SJSA1 (cell line): ENCODE measurements around the gene TNFSF13B. TPM values are rescaled to one million over a fixed set of nuclear protein-coding genes. Genes with fewer than 3 reads are reported as not detected.

Experiments used
- DNase-seq, 2 experiments: peaks; one replicate each; pipeline ENCODE4 v3.0.0-alpha.2; 2015 to 2020; ENCODE audit warnings: low spot score in 2 of 2, low read depth in 1 of 2
- H3K27ac ChIP-seq: fragments of 250-450 bp; sonication (Bioruptor Pico); 2 replicates; pipeline ENCODE4 v1.5.1; 2020; ENCODE audit warnings: mild to moderate bottlenecking, moderate library complexity
- H3K27me3 ChIP-seq: fragments of 250-450 bp; sonication (Bioruptor Pico); replicated peaks from 2 replicates; pipeline ENCODE4 v1.5.1; 2020; ENCODE audit warnings: mild to moderate bottlenecking, moderate library complexity
- H3K36me3 ChIP-seq: fragments of 250-450 bp; sonication (Bioruptor Pico); 2 replicates; pipeline ENCODE4 v1.5.1; 2020; ENCODE audit warnings: mild to moderate bottlenecking
- H3K4me1 ChIP-seq: fragments of 250-450 bp; sonication (Bioruptor Pico); replicated peaks from 2 replicates; pipeline ENCODE4 v1.6.1; 2021; ENCODE audit warnings: mild to moderate bottlenecking
- H3K4me3 ChIP-seq: fragments of 250-450 bp; sonication (Bioruptor Pico); 2 replicates; pipeline ENCODE4 v1.5.1; 2020; ENCODE audit warnings: mild to moderate bottlenecking
- H3K9me3 ChIP-seq: fragments of 250-450 bp; sonication (Bioruptor Pico); replicated peaks from 2 replicates; pipeline ENCODE4 v1.5.1; 2020; ENCODE audit warnings: mild to moderate bottlenecking
- total RNA-seq: library from RNA; depleted of rRNA; stranded (reverse); fragments of >200 nt; shearing (Covaris generic); gene quantifications from 2 replicates; pipeline ENCODE4 v1.2.3, GENCODE V29; 2014

The TNFSF13B gene
- total RNA-seq, 1 experiment from 2014 or later = 0.11 TPM

DNA sequence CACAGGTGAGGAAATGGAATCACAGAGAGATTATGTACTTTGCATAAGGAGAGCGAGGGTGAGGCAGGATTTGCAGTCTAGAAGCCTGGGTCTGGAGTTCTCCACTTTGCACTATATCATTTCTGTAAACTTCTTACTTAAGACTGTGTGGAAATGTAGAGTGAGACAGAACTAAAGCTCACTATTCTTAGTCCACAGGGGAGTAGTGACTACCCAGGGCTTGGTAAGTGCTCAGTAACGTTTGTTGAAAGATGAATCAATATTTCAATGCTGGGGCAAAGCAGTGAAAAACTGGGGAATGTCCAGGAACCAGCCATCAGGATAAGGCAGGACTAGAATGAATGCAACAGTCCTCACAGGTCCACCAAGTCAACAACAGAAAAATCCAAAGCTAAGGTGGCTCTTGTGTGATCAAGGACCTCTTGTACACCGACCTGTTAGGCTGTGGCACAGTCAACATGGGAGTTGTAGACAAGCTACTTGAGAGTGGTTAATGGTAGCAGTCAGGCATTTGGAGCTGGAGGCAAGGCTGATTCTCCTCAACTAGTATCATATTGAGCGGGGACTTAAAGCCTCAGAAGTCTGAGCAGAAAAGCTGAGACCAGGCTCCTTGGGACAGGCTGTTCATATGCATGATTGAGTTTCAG is 929 bp upstream of the TNFSF13B start:
- peaks cover 7% of the 10 kb centered on the region; the same call in 1 of the 2 replicates for H3K4me1 ChIP-seq
- H3K27me3 ChIP-seq = no peaks in the 10 kb centered on the region
- no peaks in the 10 kb centered on the region for H3K9me3 ChIP-seq
- no peak overlapping the region for H3K27ac ChIP-seq
- no peaks in the 10 kb centered on the region for H3K36me3 ChIP-seq
- DNase-seq = no peak
- H3K4me3 ChIP-seq = no peak overlapping the region

DNA sequence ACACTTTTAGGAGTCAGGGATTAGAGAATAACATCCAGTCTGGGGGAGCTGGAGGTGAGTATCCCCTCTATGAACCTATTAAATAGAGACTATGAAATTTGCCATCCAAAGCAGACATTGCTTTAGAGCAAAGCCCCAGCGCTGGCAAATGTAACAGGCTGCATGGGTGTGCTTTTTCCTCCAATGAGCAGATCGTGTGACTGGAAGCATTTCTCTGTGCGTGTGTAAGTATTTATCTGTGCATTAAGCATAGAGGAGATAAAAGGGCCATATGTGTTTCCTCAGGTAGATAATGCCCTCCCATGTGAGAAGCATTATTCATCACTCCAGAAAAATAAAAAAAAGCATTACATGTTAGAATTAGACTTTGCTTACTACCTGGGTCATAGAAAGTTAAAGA is 924 bp downstream of the TNFSF13B start:
- no peak for DNase-seq
- Histone ChIP-seq H3K9me3 (no peaks in the 10 kb centered on the region), H3K4me1 (peaks cover 7% of the 10 kb centered on the region; the same call in 1 of the 2 replicates), H3K27me3 (no peaks in the 10 kb centered on the region), H3K27ac (no peak overlapping the region), H3K36me3 (no peaks in the 10 kb centered on the region), H3K4me3 (no peak overlapping the region)

DNA sequence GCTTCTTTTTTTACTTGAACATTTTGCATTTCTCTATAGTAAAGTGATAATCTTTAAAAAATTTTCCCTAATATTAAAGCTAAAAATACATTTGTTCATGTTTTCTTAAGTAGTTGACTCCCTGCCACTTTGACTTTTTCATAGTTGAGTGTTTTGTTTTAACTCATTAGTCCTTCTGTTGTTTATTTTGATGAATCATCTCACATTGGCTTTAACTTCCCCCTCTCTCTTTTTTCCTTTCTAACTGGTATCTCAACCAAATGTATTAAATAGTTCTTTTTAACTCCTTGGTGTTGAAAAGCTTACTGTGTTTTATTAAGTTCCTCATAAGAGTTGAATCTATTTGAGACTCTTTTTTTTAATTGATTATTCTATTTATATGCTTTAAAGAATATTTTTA is 2.8 kb downstream of the TNFSF13B start:
- H3K27me3 ChIP-seq = no peaks in the 10 kb centered on the region
- no peaks in the 10 kb centered on the region for H3K36me3 ChIP-seq
- H3K4me3 ChIP-seq = no peak overlapping the region
- H3K4me1 ChIP-seq = peaks cover 7% of the 10 kb centered on the region; the same call in 1 of the 2 replicates
- no peak overlapping the region for H3K27ac ChIP-seq
- no peaks in the 10 kb centered on the region for H3K9me3 ChIP-seq
- no peak for DNase-seq

DNA sequence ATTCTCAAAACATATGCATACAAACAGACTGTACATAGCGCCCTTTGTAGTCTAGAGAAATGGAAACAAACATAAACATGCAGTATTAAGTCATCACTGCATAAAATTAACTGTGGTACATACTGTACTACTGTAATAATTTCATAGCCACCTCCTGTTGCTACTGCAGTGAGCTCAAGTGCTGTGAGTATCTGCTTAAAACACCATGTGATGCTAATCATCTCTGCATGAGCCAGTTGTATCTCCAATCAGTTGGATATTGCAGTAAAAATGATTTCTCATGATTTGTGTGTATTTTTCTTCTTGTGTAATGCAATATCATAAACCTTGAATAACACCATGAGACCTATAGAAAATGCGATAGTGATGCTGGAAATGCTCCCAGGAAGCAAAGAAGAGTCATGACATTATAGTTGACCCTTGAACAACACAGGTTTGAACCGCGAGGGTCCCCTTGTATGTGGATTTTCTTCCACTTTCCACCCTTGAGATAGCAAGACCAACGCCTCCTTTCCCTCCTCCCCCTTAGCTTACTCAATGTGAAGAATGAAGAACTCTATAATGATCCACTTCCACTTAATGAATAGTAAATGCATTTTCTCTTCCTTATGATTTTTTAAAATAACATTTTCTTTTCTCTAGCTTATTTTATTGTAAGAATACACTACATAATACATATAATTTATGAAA is 4.1 kb downstream of the TNFSF13B start:
- no peak overlapping the region for H3K4me3 ChIP-seq
- no peak for DNase-seq
- H3K27ac ChIP-seq = no peak overlapping the region
- no peaks in the 10 kb centered on the region for H3K27me3 ChIP-seq
- peaks cover 7% of the 10 kb centered on the region; the same call in 1 of the 2 replicates for H3K4me1 ChIP-seq
- H3K36me3 ChIP-seq = no peaks in the 10 kb centered on the region
- no peaks in the 10 kb centered on the region for H3K9me3 ChIP-seq

DNA sequence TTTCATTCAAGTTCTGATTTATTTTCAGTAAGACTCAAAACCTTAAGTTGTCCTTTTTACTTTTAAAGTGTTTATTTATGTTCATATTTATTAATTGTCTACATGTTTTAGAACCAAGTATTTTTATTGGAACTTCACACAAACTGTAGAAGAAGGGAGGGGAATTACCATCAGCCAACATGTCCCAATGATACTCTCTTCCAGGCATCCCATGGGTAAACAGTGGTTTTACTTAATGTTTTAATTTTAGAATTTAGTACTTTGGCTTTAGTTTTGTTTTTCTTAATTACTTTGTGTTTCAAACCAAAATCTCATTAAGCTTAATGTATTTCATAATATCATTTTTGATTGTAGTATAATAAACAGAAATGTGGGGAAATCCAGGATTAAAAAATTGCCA is 5.2 kb downstream of the TNFSF13B start:
- no peaks in the 10 kb centered on the region for H3K36me3 ChIP-seq
- no peak for DNase-seq
- no peaks in the 10 kb centered on the region for H3K27me3 ChIP-seq
- H3K27ac ChIP-seq = no peak overlapping the region
- H3K4me3 ChIP-seq = no peak overlapping the region
- H3K4me1 ChIP-seq = peaks cover 6% of the 10 kb centered on the region; the same call in 1 of the 2 replicates
- H3K9me3 ChIP-seq = no peaks in the 10 kb centered on the region

DNA sequence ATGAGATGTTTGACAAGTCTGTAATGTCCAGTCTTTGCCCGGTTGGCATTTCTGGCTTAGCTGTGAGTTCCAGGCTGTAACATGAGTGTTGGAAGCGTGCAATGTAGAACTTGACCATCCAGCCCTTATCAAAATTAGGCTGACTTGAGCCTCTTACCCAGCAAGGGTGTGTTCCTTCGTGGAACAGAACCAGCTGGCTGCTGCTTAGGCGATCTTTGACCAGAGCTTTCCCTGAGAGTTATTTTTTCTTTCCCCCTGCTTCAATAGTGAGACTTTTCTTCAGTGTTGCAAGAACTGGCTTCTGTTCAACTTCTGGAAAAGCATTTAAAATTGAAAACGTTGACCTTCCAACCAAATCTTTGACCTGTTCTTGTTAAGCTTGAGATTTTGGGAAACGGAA is 6.5 kb downstream of the TNFSF13B start:
- no peak overlapping the region for H3K27ac ChIP-seq
- no peak for DNase-seq
- H3K4me3 ChIP-seq = no peak overlapping the region
- no peaks in the 10 kb centered on the region for H3K27me3 ChIP-seq
- no peaks in the 10 kb centered on the region for H3K36me3 ChIP-seq
- no peaks in the 10 kb centered on the region for H3K9me3 ChIP-seq
- H3K4me1 ChIP-seq = no peaks in the 10 kb centered on the region

DNA sequence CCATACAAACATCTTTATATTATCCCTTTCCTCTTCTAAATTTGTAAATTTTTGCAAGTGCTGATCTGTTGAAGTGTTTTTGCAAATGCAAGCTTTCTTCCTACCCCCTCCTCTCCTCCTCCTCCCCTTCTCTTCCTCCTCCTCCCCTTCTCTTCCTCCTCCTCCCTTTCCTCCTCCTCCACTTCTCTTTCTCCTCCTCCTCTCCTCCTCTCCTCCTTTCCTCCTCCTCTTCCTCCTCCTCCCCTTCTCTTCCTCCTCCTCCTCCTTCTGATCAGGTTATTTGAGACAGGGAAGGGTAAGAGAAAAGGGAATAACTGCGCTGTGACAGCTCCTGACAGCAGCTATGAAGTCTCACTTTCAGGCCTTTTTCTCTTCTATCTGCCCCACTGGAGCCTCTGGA is 8.9 kb downstream of the TNFSF13B start:
- DNase-seq = no peak
- Histone ChIP-seq H3K4me1 (no peaks in the 10 kb centered on the region), H3K27me3 (0 out of 2 replicates have a peak, but pooled peaks cover 2% of the 10 kb centered on the region), H3K4me3 (no peak overlapping the region), H3K27ac (no peak overlapping the region), H3K36me3 (no peaks in the 10 kb centered on the region), H3K9me3 (no peaks in the 10 kb centered on the region)

DNA sequence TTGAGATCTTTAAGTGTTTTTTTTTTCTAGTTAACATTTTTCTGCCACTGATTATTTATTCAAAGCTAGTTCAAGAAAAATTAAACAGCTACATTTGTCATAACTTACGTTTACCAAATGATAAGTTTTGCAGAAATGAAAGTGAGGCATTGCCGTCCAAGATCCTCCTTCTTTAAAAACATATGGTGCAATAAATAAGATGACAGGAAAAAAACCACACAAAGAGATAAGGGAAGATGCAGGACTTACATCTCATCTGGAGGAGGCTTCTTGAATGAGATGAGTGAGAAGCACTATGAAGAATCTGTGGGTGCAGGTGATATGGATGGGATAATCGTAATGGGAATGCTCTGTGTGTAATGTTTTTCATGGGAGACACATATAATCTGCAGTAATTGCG is 12.4 kb downstream of the TNFSF13B start:
- H3K27ac ChIP-seq = no peak overlapping the region
- H3K4me1 ChIP-seq = no peaks in the 10 kb centered on the region
- 0 out of 2 replicates have a peak, but pooled peaks cover 2% of the 10 kb centered on the region for H3K27me3 ChIP-seq
- DNase-seq = no peak
- no peaks in the 10 kb centered on the region for H3K9me3 ChIP-seq
- no peaks in the 10 kb centered on the region for H3K36me3 ChIP-seq
- H3K4me3 ChIP-seq = no peak overlapping the region

DNA sequence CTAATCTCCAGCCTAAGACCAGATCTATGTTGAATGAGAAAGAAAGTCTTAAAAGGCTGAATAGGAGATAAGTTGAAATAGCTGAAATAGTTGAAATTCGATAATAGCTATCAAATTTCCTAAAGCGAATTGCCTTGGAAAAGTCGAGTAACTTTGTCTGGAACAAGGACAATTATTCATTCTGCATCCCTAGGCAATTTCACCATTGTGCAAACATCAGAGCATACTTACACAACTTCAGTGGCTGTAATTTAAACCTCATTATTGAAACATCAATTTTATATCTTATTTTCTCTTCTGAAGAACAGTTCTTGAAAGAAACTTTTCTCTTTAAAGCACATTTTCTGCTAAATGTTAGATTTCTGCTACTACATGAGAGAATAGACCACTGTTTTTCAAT is 13.6 kb downstream of the TNFSF13B start:
- H3K27me3 ChIP-seq = 0 out of 2 replicates have a peak, but pooled peaks cover 2% of the 10 kb centered on the region
- H3K4me3 ChIP-seq = no peak overlapping the region
- H3K27ac ChIP-seq = no peak overlapping the region
- DNase-seq = no peak
- no peaks in the 10 kb centered on the region for H3K9me3 ChIP-seq
- no peaks in the 10 kb centered on the region for H3K36me3 ChIP-seq
- H3K4me1 ChIP-seq = no peaks in the 10 kb centered on the region

DNA sequence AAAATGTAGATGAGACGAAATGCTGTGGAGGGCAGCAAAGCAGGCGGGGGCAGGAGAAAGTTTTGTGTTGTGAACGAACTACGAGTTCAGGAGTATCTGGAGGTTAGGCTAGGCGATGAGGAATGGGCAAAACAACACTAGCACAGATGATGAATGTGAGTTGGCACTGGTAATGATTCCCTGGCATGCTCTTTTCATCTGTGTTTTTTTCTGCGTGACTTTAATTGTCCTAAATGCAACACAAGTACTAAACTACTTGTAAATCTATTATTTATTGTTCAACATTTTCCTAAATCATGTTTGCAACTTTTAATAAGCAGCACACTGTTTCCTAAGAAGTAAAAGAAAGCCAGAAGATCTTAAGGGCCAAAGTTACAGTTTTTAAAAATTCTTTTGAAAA is 19.2 kb downstream of the TNFSF13B start:
- Histone ChIP-seq H3K4me3 (no peak overlapping the region), H3K27ac (no peak overlapping the region), H3K27me3 (no peaks in the 10 kb centered on the region), H3K4me1 (no peaks in the 10 kb centered on the region), H3K9me3 (no peaks in the 10 kb centered on the region), H3K36me3 (no peaks in the 10 kb centered on the region)
- no peak for DNase-seq

DNA sequence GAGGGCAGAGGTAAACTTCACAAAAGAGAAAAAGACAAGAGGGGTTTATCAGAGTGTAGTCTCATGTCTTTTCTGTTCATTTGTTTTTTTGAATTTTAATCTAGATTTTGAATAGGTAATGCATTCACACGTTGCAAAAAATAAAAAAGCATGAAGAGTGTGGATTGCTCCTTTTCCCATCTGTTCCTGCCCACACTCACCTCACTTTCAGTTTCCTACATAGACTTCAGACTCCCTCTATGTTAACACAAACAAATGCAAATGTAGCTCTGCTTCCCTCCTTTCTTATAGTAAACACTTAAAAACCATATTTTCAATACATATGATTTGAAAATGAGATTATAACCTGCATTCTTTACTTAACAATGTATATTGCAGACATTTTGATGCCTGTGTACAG is 20.3 kb downstream of the TNFSF13B start:
- Histone ChIP-seq H3K4me1 (no peaks in the 10 kb centered on the region), H3K36me3 (no peaks in the 10 kb centered on the region), H3K9me3 (no peaks in the 10 kb centered on the region), H3K4me3 (no peak overlapping the region), H3K27ac (no peak overlapping the region), H3K27me3 (no peaks in the 10 kb centered on the region)
- no peak for DNase-seq

DNA sequence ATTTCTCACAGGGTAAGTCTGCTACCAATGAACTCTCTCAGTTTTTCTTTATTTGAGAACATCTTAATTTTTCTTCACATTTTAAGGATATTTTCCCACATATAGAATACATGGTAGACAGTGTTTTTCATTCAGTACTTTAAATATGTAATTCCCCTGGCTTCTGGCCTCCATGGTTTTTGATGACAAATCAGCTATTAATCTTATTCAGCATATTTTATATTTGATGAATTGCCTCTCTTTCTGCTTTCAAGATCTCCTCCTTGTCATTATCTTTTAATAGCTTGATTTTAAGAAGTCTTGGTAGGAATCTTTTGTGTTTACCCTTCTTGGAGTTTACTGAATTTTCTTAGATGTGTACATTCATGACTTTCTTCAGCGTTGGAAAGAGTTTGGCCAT is 27.6 kb downstream of the TNFSF13B start:
- H3K4me3 ChIP-seq = no peak overlapping the region
- H3K36me3 ChIP-seq = no peaks in the 10 kb centered on the region
- no peak for DNase-seq
- no peaks in the 10 kb centered on the region for H3K4me1 ChIP-seq
- no peaks in the 10 kb centered on the region for H3K9me3 ChIP-seq
- H3K27me3 ChIP-seq = no peaks in the 10 kb centered on the region; the same call in 1 of the 2 replicates
- H3K27ac ChIP-seq = no peak overlapping the region

DNA sequence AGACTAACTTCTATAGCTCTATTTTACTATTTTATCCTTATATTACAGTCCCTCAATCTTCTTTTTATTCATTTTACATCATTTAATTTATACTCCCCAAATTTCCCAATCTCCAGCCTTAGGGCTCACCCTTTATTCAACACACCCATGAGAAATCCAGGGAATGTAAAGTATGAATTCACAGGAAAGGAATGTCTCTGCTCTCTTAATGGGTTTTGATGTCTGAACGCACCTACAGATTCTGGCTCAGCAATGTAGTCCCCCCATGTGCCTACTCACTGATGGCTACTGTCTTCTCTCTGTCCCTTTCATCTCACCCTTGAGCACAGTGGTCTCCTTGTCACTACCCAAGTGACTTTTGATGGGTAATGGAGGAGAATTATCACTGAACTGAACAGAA is 32.8 kb downstream of the TNFSF13B start:
- H3K27ac ChIP-seq = no peak overlapping the region
- H3K9me3 ChIP-seq = no peaks in the 10 kb centered on the region
- H3K4me1 ChIP-seq = no peaks in the 10 kb centered on the region
- DNase-seq = no peak
- no peaks in the 10 kb centered on the region for H3K36me3 ChIP-seq
- H3K4me3 ChIP-seq = no peak overlapping the region
- 0 out of 2 replicates have a peak, but pooled peaks cover 4% of the 10 kb centered on the region for H3K27me3 ChIP-seq

DNA sequence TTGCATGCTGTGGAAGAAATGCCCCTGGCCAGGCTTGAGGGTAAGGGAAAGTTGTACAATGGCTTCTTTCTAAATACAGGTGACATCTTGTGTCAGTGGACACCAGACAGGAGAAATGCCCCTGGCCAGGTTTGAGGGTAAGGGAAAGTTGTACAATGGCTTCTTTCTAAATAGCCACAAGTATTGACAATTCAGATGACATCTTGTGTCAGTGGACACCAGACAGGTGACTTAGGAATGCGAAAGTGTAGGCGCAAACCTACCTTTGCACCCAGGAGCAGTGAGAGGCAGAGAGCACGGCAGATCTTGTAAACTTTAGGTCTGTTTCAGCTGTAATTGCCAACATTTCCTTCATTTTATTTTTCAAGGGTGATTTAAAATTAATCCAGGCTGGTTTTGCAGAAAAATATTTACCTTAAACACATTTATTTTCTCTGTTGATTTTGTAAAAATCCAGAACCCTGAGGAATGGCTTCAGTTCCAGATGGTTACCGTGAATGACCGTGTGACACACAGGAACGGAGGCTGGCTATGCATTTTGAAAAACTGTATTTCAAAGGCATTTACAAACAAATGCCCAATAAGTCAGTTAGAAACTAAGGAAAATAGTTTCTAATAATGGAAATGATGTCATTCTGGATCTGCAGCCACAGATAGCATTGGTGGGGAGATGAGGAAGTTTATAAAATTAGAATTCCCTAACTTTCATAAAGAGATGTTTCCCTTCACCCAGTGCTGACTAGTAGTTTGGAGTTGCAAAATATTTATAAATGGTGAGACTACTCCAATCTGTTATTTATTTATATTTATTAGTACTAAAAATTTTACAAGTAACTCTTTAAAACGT is 34.9 kb downstream of the TNFSF13B start:
- no peaks in the 10 kb centered on the region for H3K9me3 ChIP-seq
- no peak overlapping the region for H3K4me3 ChIP-seq
- H3K4me1 ChIP-seq = no peaks in the 10 kb centered on the region
- DNase-seq = no peak
- H3K27ac ChIP-seq = no peak overlapping the region
- 0 out of 2 replicates have a peak, but pooled peaks cover 4% of the 10 kb centered on the region for H3K27me3 ChIP-seq
- H3K36me3 ChIP-seq = no peaks in the 10 kb centered on the region
